Measurements from ENCODE around the gene ATP6V1C2. TPM values are rescaled to one million over a fixed set of nuclear protein-coding genes. Genes with fewer than 3 reads are reported as not detected.

The ATP6V1C2 gene
- total RNA-seq, 1 donor from 2014 or later = not detected

- H3K27ac Mint-ChIP-seq (ENCODE audit: unreplicated experiment) = no peak overlapping the region
- TF ChIP-seq, protein P1, sequence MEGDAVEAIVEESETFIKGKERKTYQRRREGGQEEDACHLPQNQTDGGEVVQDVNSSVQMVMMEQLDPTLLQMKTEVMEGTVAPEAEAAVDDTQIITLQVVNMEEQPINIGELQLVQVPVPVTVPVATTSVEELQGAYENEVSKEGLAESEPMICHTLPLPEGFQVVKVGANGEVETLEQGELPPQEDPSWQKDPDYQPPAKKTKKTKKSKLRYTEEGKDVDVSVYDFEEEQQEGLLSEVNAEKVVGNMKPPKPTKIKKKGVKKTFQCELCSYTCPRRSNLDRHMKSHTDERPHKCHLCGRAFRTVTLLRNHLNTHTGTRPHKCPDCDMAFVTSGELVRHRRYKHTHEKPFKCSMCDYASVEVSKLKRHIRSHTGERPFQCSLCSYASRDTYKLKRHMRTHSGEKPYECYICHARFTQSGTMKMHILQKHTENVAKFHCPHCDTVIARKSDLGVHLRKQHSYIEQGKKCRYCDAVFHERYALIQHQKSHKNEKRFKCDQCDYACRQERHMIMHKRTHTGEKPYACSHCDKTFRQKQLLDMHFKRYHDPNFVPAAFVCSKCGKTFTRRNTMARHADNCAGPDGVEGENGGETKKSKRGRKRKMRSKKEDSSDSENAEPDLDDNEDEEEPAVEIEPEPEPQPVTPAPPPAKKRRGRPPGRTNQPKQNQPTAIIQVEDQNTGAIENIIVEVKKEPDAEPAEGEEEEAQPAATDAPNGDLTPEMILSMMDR (IDR thresholded peaks at IDR 0.05; ENCODE audit: partially characterized antibody, unreplicated experiment) = no peak
- no peak overlapping the region for H3K4me3 Mint-ChIP-seq (ENCODE audit: unreplicated experiment)
- no peaks in the 10 kb centered on the region for H3K36me3 Mint-ChIP-seq (ENCODE audit: unreplicated experiment)
- H3K27me3 Mint-ChIP-seq (ENCODE audit: unreplicated experiment) = peaks cover 3% of the 10 kb centered on the region
- no peak for DNase-seq
- no peaks in the 10 kb centered on the region for H3K9me3 Mint-ChIP-seq (ENCODE audit: unreplicated experiment)
- no peaks in the 10 kb centered on the region for H3K4me1 Mint-ChIP-seq (ENCODE audit: low read depth, unreplicated experiment)
Observed at GRCh38 chr2:10764096-10764785, 42.8 kb downstream of the ATP6V1C2 start.

DNA sequence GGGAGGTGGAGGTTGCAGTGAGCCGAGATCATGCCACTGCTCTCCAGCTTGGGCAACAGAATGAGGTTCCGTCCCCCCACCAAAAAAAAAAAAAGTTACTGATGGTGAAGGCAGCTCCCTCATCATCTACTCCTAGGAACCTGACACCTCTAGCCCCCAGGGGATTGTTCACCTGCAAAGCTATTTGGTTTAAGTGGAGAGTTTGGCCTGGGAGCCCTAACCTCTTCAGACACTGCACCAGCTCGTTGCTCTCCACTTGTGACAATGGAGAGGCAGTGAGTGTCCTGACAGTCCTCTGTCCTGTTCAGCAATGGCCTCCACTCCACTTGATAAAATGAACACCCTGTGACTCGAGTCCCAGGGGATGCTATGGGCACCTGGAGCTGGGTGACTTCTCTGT, 43.5 kb downstream of the ATP6V1C2 start:
- H3K9me3 Mint-ChIP-seq (ENCODE audit: unreplicated experiment) = no peaks in the 10 kb centered on the region
- no peaks in the 10 kb centered on the region for H3K4me1 Mint-ChIP-seq (ENCODE audit: low read depth, unreplicated experiment)
- no peak overlapping the region for H3K4me3 Mint-ChIP-seq (ENCODE audit: unreplicated experiment)
- no peak overlapping the region for H3K27ac Mint-ChIP-seq (ENCODE audit: unreplicated experiment)
- peaks cover 3% of the 10 kb centered on the region for H3K27me3 Mint-ChIP-seq (ENCODE audit: unreplicated experiment)
- TF ChIP-seq, protein P1 (IDR thresholded peaks at IDR 0.05; ENCODE audit: partially characterized antibody, unreplicated experiment) = no peak
- H3K36me3 Mint-ChIP-seq (ENCODE audit: unreplicated experiment) = no peaks in the 10 kb centered on the region
- no peak for DNase-seq

DNA sequence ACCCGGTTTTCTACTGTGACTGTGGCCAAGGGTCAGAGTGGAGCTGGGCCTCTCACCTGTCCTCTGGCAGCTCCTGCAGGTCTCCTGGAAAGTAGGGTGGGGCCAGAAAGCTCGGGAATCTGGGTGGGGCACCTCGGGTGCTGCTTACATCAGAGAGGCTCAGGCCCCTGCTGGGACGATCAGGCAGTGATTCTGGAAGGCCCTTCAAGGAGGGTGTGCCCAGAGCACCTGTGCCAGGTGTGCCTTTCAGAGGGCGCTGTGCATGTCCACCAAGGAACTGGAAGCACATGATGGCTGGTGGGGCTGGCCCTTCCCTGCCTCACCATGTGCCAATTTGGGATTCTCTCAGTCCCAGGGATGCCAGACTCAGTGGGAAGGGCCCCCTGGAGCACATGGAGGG, 44.0 kb downstream of the ATP6V1C2 start:
- no peak for DNase-seq
- no peaks in the 10 kb centered on the region for H3K9me3 Mint-ChIP-seq (ENCODE audit: unreplicated experiment)
- no peak overlapping the region for H3K27ac Mint-ChIP-seq (ENCODE audit: unreplicated experiment)
- TF ChIP-seq, protein P1 (IDR thresholded peaks at IDR 0.05; ENCODE audit: partially characterized antibody, unreplicated experiment) = no peak
- no peaks in the 10 kb centered on the region for H3K36me3 Mint-ChIP-seq (ENCODE audit: unreplicated experiment)
- no peak overlapping the region for H3K4me3 Mint-ChIP-seq (ENCODE audit: unreplicated experiment)
- no peaks in the 10 kb centered on the region for H3K4me1 Mint-ChIP-seq (ENCODE audit: low read depth, unreplicated experiment)
- H3K27me3 Mint-ChIP-seq (ENCODE audit: unreplicated experiment) = peaks cover 3% of the 10 kb centered on the region

DNA sequence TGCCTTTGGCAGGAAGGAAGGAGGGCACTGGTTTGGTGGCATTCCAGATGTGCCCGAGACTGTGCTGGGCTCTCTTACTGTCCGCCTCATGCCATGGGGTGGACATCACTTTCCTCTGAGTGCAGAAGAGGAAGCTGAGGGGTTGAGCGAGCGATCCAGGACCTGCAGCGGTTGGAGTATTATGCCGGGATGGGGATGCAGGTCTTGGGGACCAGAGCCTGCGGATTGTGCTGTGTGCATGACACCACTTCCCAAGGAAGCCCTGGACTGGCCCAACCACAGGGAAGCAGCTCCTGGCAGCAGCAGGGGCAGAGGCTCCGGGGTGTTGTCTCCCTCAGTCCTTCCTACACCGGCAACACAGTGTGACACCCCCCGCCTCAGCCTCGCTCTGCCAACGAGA, 44.5 kb downstream of the ATP6V1C2 start:
- Mint-ChIP-seq H3K36me3 (ENCODE audit: unreplicated experiment) (no peaks in the 10 kb centered on the region), H3K27me3 (ENCODE audit: unreplicated experiment) (peaks cover 3% of the 10 kb centered on the region), H3K9me3 (ENCODE audit: unreplicated experiment) (no peaks in the 10 kb centered on the region), H3K4me1 (ENCODE audit: low read depth, unreplicated experiment) (no peaks in the 10 kb centered on the region), H3K4me3 (ENCODE audit: unreplicated experiment) (no peak overlapping the region), H3K27ac (ENCODE audit: unreplicated experiment) (no peak overlapping the region)
- no peak for DNase-seq
- TF ChIP-seq, protein P1 (IDR thresholded peaks at IDR 0.05; ENCODE audit: partially characterized antibody, unreplicated experiment) = no peak

- Mint-ChIP-seq H3K27me3 (ENCODE audit: unreplicated experiment) (peaks cover 1% of the 10 kb centered on the region), H3K9me3 (ENCODE audit: unreplicated experiment) (peaks cover 2% of the 10 kb centered on the region)
- no peak for DNase-seq
Observed at GRCh38 chr2:10768063-10768507, 46.7 kb downstream of the ATP6V1C2 start.

More at GRCh38 chr2:10768063-10768507, 46.7 kb downstream of the ATP6V1C2 start:
- TF ChIP-seq, protein P1 (IDR thresholded peaks at IDR 0.05; ENCODE audit: partially characterized antibody, unreplicated experiment) = no peak
- Mint-ChIP-seq H3K27ac (ENCODE audit: unreplicated experiment) (no peak overlapping the region), H3K36me3 (ENCODE audit: unreplicated experiment) (no peaks in the 10 kb centered on the region), H3K4me3 (ENCODE audit: unreplicated experiment) (no peak overlapping the region), H3K4me1 (ENCODE audit: low read depth, unreplicated experiment) (no peaks in the 10 kb centered on the region)
